Stimulated activated naive B cell treated with anti-CD40 and anti-IgM and Interleukin-4, amounts not matched to agents 10 μg/mL and 1 μg/mL and 100 μg/mL, for 72 hours (primary cell): ENCODE results near the gene E2F2.
"Not testable (repeated sequence)": the region's sequence is repeated elsewhere in the genome, so short reads cannot be mapped to it uniquely, and the experiment has no call there.

Source experiments
- ATAC-seq, 2 donors: fragments of 150-1000 bp; cut with Tn5 transposase; replicated peaks; 2 replicates each; pipeline ENCODE4 v1.10.0; 2021; ENCODE audit warnings: moderate library complexity in 1 of 2
- DNase-seq: peaks from one replicate; pipeline ENCODE4 v3.0.0; 2021
- H3K27ac Mint-ChIP-seq: one replicate; pipeline ENCODE4 v1.8.0; 2022; ENCODE audit warnings: mild to moderate bottlenecking, mixed read lengths
- H3K27me3 Mint-ChIP-seq, 2 donors: one replicate each; pipeline ENCODE4 v1.8.0; 2022; ENCODE audit warnings: mixed read lengths in 2 of 2
- H3K36me3 Mint-ChIP-seq, 2 donors: one replicate each; pipeline ENCODE4 v1.8.0; 2022; ENCODE audit warnings: mixed read lengths in 2 of 2, mild to moderate bottlenecking in 1 of 2
- H3K4me1 Mint-ChIP-seq, 2 donors: one replicate each; pipeline ENCODE4 v1.8.0; 2022; ENCODE audit warnings: mixed read lengths in 2 of 2, mild to moderate bottlenecking in 1 of 2
- H3K4me3 Mint-ChIP-seq, 2 donors: one replicate each; pipeline ENCODE4 v1.8.0; 2022; ENCODE audit warnings: mild to moderate bottlenecking in 2 of 2, mixed read lengths in 2 of 2, moderate library complexity in 1 of 2
- H3K9me3 Mint-ChIP-seq, 2 donors: one replicate each; pipeline ENCODE4 v1.8.0; 2022; ENCODE audit warnings: mixed read lengths in 2 of 2, mild to moderate bottlenecking in 1 of 2

Gene E2F2

GRCh38 chr1:23545851-23546250 is 14.8 kb upstream of the E2F2 start:
- H3K9me3 Mint-ChIP-seq, result no peaks in the 10 kb centered on the region
- no peak overlapping the region for H3K27ac Mint-ChIP-seq
- H3K4me1 Mint-ChIP-seq, result peaks cover 20 to 35% of the 10 kb centered on the region in 2 donors
- H3K27me3 Mint-ChIP-seq, result no peaks in the 10 kb centered on the region
- no peaks in the 10 kb centered on the region for H3K36me3 Mint-ChIP-seq
- ATAC-seq, result no peak
- DNase-seq, result no peak
- H3K4me3 Mint-ChIP-seq, result no peak overlapping the region

- Mint-ChIP-seq H3K36me3 (no peaks in the 10 kb centered on the region), H3K27ac (peak overlapping the region; percentile 34), H3K27me3 (no peaks in the 10 kb centered on the region), H3K9me3 (no peaks in the 10 kb centered on the region), H3K4me3 (no peak overlapping the region), H3K4me1 (peaks cover 22 to 40% of the 10 kb centered on the region in 2 donors)
- peak; percentile 58 for DNase-seq
- ATAC-seq, result peak; percentile 47 to 49
Measured at GRCh38 chr1:23544444-23545389, 13.7 kb upstream of the E2F2 start.

- no peak for ATAC-seq
- Mint-ChIP-seq H3K36me3 (no peaks in the 10 kb centered on the region), H3K4me3 (no peak overlapping the region), H3K27ac (no peak overlapping the region), H3K27me3 (no peaks in the 10 kb centered on the region), H3K4me1 (peaks cover 22 to 38% of the 10 kb centered on the region in 2 donors), H3K9me3 (no peaks in the 10 kb centered on the region)
- no peak for DNase-seq
Measured at GRCh38 chr1:23543707-23544443, 12.8 kb upstream of the E2F2 start.

GRCh38 chr1:23542940-23543339 is 11.9 kb upstream of the E2F2 start:
- not testable (repeated sequence) for H3K9me3 Mint-ChIP-seq, H3K27ac Mint-ChIP-seq, H3K36me3 Mint-ChIP-seq, DNase-seq, H3K27me3 Mint-ChIP-seq, H3K4me3 Mint-ChIP-seq, ATAC-seq
- peaks cover 18 to 31% of the 10 kb centered on the region in 2 donors for H3K4me1 Mint-ChIP-seq

- H3K36me3 Mint-ChIP-seq, result no peaks in the 10 kb centered on the region
- no peaks in the 10 kb centered on the region for H3K27me3 Mint-ChIP-seq
- ATAC-seq, result peak; percentile 95 to 96
- H3K4me1 Mint-ChIP-seq, result peaks cover 21 to 39% of the 10 kb centered on the region in 2 donors
- H3K9me3 Mint-ChIP-seq, result no peaks in the 10 kb centered on the region
- peak overlapping the region; percentile 24 to 48 for H3K4me3 Mint-ChIP-seq
- H3K27ac Mint-ChIP-seq, result peak overlapping the region; percentile 44
- peak; percentile 96 for DNase-seq
Measured at GRCh38 chr1:23539698-23540266, 8.7 kb upstream of the E2F2 start.

- Mint-ChIP-seq H3K36me3 (no peaks in the 10 kb centered on the region), H3K27ac (no peak overlapping the region), H3K4me3 (no peak overlapping the region), H3K9me3 (no peaks in the 10 kb centered on the region), H3K27me3 (no peaks in the 10 kb centered on the region), H3K4me1 (peaks cover 28 to 45% of the 10 kb centered on the region in 2 donors)
- DNase-seq, result no peak
- no peak for ATAC-seq
Measured at GRCh38 chr1:23537296-23537973, 6.4 kb upstream of the E2F2 start.

- ATAC-seq (peak; percentile 45 to 60), DNase-seq (no peak)
- H3K4me3 Mint-ChIP-seq, result no peak overlapping the region
- H3K27ac Mint-ChIP-seq, result peak overlapping the region; percentile 45
- no peaks in the 10 kb centered on the region for H3K36me3 Mint-ChIP-seq
- peaks cover 34 to 60% of the 10 kb centered on the region in 2 donors for H3K4me1 Mint-ChIP-seq
- peaks cover 0 to 7% of the 10 kb centered on the region in 2 donors for H3K27me3 Mint-ChIP-seq
- H3K9me3 Mint-ChIP-seq, result no peaks in the 10 kb centered on the region
Measured at GRCh38 chr1:23533246-23534023, 2.4 kb upstream of the E2F2 start.

- Mint-ChIP-seq H3K9me3 (no peaks in the 10 kb centered on the region), H3K27me3 (peaks cover 0 to 7% of the 10 kb centered on the region in 2 donors), H3K4me3 (peak overlapping the region; percentile 85 to 86), H3K36me3 (no peaks in the 10 kb centered on the region), H3K27ac (peak overlapping the region; percentile 69), H3K4me1 (peaks cover 45 to 69% of the 10 kb centered on the region in 2 donors)
- no peak for DNase-seq
- no peak for ATAC-seq
Measured at GRCh38 chr1:23531562-23532094, 595 bp upstream of the E2F2 start.

- peaks cover 0 to 7% of the 10 kb centered on the region in 2 donors for H3K27me3 Mint-ChIP-seq
- H3K36me3 Mint-ChIP-seq, result no peaks in the 10 kb centered on the region
- ATAC-seq (peak in 1 of 2 donors; percentile 8), DNase-seq (no peak)
- H3K4me1 Mint-ChIP-seq, result peaks cover 55 to 74% of the 10 kb centered on the region in 2 donors
- H3K4me3 Mint-ChIP-seq, result peak overlapping the region; percentile 73 to 85
- no peaks in the 10 kb centered on the region for H3K9me3 Mint-ChIP-seq
- H3K27ac Mint-ChIP-seq, result peak overlapping the region; percentile 31
Measured at GRCh38 chr1:23530087-23530746, 816 bp downstream of the E2F2 start.

- peak overlapping the region; percentile 73 to 85 for H3K4me3 Mint-ChIP-seq
- no peak for ATAC-seq
- H3K9me3 Mint-ChIP-seq, result no peaks in the 10 kb centered on the region
- peaks cover 60 to 82% of the 10 kb centered on the region in 2 donors for H3K4me1 Mint-ChIP-seq
- no peak for DNase-seq
- H3K27me3 Mint-ChIP-seq, result peaks cover 0 to 7% of the 10 kb centered on the region in 2 donors
- H3K27ac Mint-ChIP-seq, result peak overlapping the region; percentile 62
- H3K36me3 Mint-ChIP-seq, result no peaks in the 10 kb centered on the region
Measured at GRCh38 chr1:23529146-23530086, 1.6 kb downstream of the E2F2 start.

- no peaks in the 10 kb centered on the region for H3K36me3 Mint-ChIP-seq
- peak overlapping the region; percentile 48 to 63 for H3K4me3 Mint-ChIP-seq
- no peaks in the 10 kb centered on the region for H3K9me3 Mint-ChIP-seq
- peaks cover 60 to 80% of the 10 kb centered on the region in 2 donors for H3K4me1 Mint-ChIP-seq
- ATAC-seq (peak; percentile 68 to 71), DNase-seq (peak; percentile 62)
- H3K27me3 Mint-ChIP-seq, result peaks cover 0 to 7% of the 10 kb centered on the region in 2 donors
- H3K27ac Mint-ChIP-seq, result peak overlapping the region; percentile 62
Measured at GRCh38 chr1:23528250-23528978, 2.6 kb downstream of the E2F2 start.
